Neuronal stem cell (in vitro differentiated cells): Measurements from ENCODE around the gene BBOX1.

Source experiments
- DNase-seq: peaks from one replicate; pipeline ENCODE4 v3.0.0-alpha.2; 2013; ENCODE audit warnings: low spot score
- H2AFZ ChIP-seq: one replicate; pipeline ENCODE4 v1.6.1; 2013; ENCODE audit warnings: mild to moderate bottlenecking, low read length, inconsistent platforms
- H2AK5ac ChIP-seq: 2 replicates; pipeline ENCODE4 v1.6.1; 2013; ENCODE audit warnings: low read depth, mild to moderate bottlenecking, inconsistent platforms, low read length, moderate library complexity, mixed read lengths
- H2BK120ac ChIP-seq: 2 replicates; pipeline ENCODE4 v1.6.1; 2013; ENCODE audit warnings: low read depth, mild to moderate bottlenecking, inconsistent platforms, low read length, moderate library complexity, mixed read lengths
- H2BK12ac ChIP-seq: one replicate; pipeline ENCODE4 v1.6.1; 2013; ENCODE audit warnings: low read length, inconsistent platforms
- H2BK15ac ChIP-seq: 2 replicates; pipeline ENCODE4 v1.6.1; 2013; ENCODE audit warnings: mild to moderate bottlenecking, low read length, inconsistent platforms, mixed read lengths
- H2BK5ac ChIP-seq: one replicate; pipeline ENCODE4 v1.6.1; 2013; ENCODE audit warnings: inconsistent platforms, mild to moderate bottlenecking, low read length, moderate library complexity
- H3K14ac ChIP-seq: one replicate; pipeline ENCODE4 v1.6.1; 2013; ENCODE audit warnings: low read length, inconsistent platforms
- H3K18ac ChIP-seq: 2 replicates; pipeline ENCODE4 v1.6.1; 2013; ENCODE audit warnings: low read length, inconsistent platforms
- H3K23ac ChIP-seq: 2 replicates; pipeline ENCODE4 v1.6.1; 2013; ENCODE audit warnings: low read depth, mild to moderate bottlenecking, mixed read lengths, low read length, inconsistent platforms; ENCODE audit not compliant: poor library complexity
- H3K27ac ChIP-seq: replicated peaks from 3 replicates; pipeline ENCODE4 v1.5.1; 2013; ENCODE audit warnings: low read length, inconsistent platforms
- H3K27me3 ChIP-seq, 3 experiments: 2 replicates each; pipeline ENCODE4 v1.6.1; 2013; ENCODE audit warnings: low read length in 3 of 3, mild to moderate bottlenecking in 2 of 3, inconsistent platforms in 1 of 3, low read depth in 1 of 3, mixed read lengths in 1 of 3, moderate library complexity in 1 of 3; ENCODE audit not compliant: control insufficient read depth in 3 of 3, insufficient read depth in 3 of 3
- H3K36me3 ChIP-seq, 2 donors: replicated peaks in 1 of 2; 2 replicates each; pipeline ENCODE4 v1.6.1; 2013; ENCODE audit warnings: low read length in 2 of 2; ENCODE audit not compliant: control insufficient read depth in 2 of 2, insufficient read depth in 2 of 2
- H3K4ac ChIP-seq: 2 replicates; pipeline ENCODE4 v1.6.1; 2013; ENCODE audit warnings: inconsistent platforms, mild to moderate bottlenecking, low read length, moderate library complexity
- H3K4me1 ChIP-seq, 2 donors: 1 replicate in 1 of 2; 2 replicates in 1 of 2; pipeline ENCODE4 v1.6.1; 2013; ENCODE audit warnings: low read length in 2 of 2, low read depth in 1 of 2; ENCODE audit not compliant: control insufficient read depth in 2 of 2, insufficient read depth in 1 of 2
- H3K4me2 ChIP-seq: one replicate; pipeline ENCODE4 v1.6.1; 2013; ENCODE audit warnings: mild to moderate bottlenecking, low read length, inconsistent platforms; ENCODE audit not compliant: insufficient read depth, poor library complexity, severe bottlenecking
- H3K4me3 ChIP-seq, 2 donors: 2 replicates each; pipeline ENCODE4 v1.5.1; 2013; ENCODE audit warnings: low read length in 2 of 2, mild to moderate bottlenecking in 2 of 2, inconsistent platforms in 1 of 2, moderate library complexity in 1 of 2
- H3K79me1 ChIP-seq: one replicate; pipeline ENCODE4 v1.6.1; 2013; ENCODE audit warnings: low read depth, mild to moderate bottlenecking, inconsistent platforms, low read length, moderate library complexity
- H3K9ac ChIP-seq: one replicate; pipeline ENCODE4 v1.6.1; 2013; ENCODE audit warnings: mild to moderate bottlenecking, low read depth, low read length, inconsistent platforms; ENCODE audit not compliant: poor library complexity
- H3K9me3 ChIP-seq, 2 donors: replicated peaks in 1 of 2; 2 replicates each; pipeline versions ENCODE3 to v1.6.1; 2013; ENCODE audit warnings: low read length in 2 of 2, mild to moderate bottlenecking in 2 of 2, inconsistent platforms in 1 of 2, low read depth in 1 of 2, mixed read lengths in 1 of 2, moderate library complexity in 1 of 2; ENCODE audit not compliant: control insufficient read depth in 2 of 2, insufficient read depth in 1 of 2
- H4K8ac ChIP-seq: one replicate; pipeline ENCODE4 v1.6.1; 2013; ENCODE audit warnings: low read depth, mild to moderate bottlenecking, inconsistent platforms, low read length, moderate library complexity
- H4K91ac ChIP-seq: one replicate; pipeline ENCODE4 v1.6.1; 2013; ENCODE audit warnings: low read length, low read depth, mild to moderate bottlenecking, inconsistent platforms; ENCODE audit not compliant: poor library complexity
- WGBS, 2 donors: extraction: QIAGEN DNeasy Blood & Tissue Kit; methylation state at CpG; one replicate each; pipeline ENCODE4 v1.1.7; 2013; ENCODE audit warnings: missing lambda C conversion rate in 2 of 2, mixed read lengths in 1 of 2; ENCODE audit not compliant: insufficient read length in 2 of 2, insufficient replicate concordance in 1 of 2; ENCODE audit errors: extremely low coverage in 2 of 2; 5-methylcytosine and 5-hydroxymethylcytosine counted together

The BBOX1 gene

GRCh38 chr11:27139742-27140367 lies 99.2 kb downstream of the BBOX1 start:
- H3K14ac ChIP-seq: no peak overlapping the region
- no peak overlapping the region for H3K23ac ChIP-seq
- H3K18ac ChIP-seq: no peak overlapping the region
- H2AK5ac ChIP-seq: no peak overlapping the region
- no peak overlapping the region for H2BK120ac ChIP-seq
- H3K9me3 ChIP-seq: peaks cover 5 to 12% of the 10 kb centered on the region in 2 donors
- DNase-seq: no peak
- no peak overlapping the region for H2BK5ac ChIP-seq
- peaks cover 0 to 2% of the 10 kb centered on the region in 2 donors for H3K36me3 ChIP-seq
- no peak overlapping the region for H3K27ac ChIP-seq
- H3K9ac ChIP-seq: no peak overlapping the region
- no peak overlapping the region for H2BK15ac ChIP-seq
- no peak overlapping the region for H4K91ac ChIP-seq
- no peaks in the 10 kb centered on the region for H3K27me3 ChIP-seq
- no peak overlapping the region for H3K4me3 ChIP-seq
- H3K4me2 ChIP-seq: no peak overlapping the region
- no peaks in the 10 kb centered on the region for H3K79me1 ChIP-seq
- H4K8ac ChIP-seq: no peak overlapping the region
- H2BK12ac ChIP-seq: no peak overlapping the region
- H3K4me1 ChIP-seq: no peaks in the 10 kb centered on the region
- H3K4ac ChIP-seq: no peak overlapping the region
- H2AFZ ChIP-seq: no peak overlapping the region

- no peak overlapping the region for H2BK15ac ChIP-seq
- H3K23ac ChIP-seq: no peak overlapping the region
- DNase-seq: no peak
- H2AFZ ChIP-seq: no peak overlapping the region
- H3K4me3 ChIP-seq: no peak overlapping the region
- no peak overlapping the region for H2BK120ac ChIP-seq
- H3K4me2 ChIP-seq: no peak overlapping the region
- no peaks in the 10 kb centered on the region for H3K27me3 ChIP-seq
- no peaks in the 10 kb centered on the region for H3K79me1 ChIP-seq
- no CpG with 5 or more reads among the region's 1 CpG for WGBS, 2 donors
- no peak overlapping the region for H3K18ac ChIP-seq
- H3K14ac ChIP-seq: no peak overlapping the region
- H3K27ac ChIP-seq: no peak overlapping the region
- H3K4ac ChIP-seq: no peak overlapping the region
- no peak overlapping the region for H3K9ac ChIP-seq
- H2BK5ac ChIP-seq: no peak overlapping the region
- H3K36me3 ChIP-seq: peaks cover 0 to 2% of the 10 kb centered on the region in 2 donors
- H2BK12ac ChIP-seq: no peak overlapping the region
- H4K8ac ChIP-seq: no peak overlapping the region
- peaks cover 5 to 9% of the 10 kb centered on the region in 2 donors for H3K9me3 ChIP-seq
- no peak overlapping the region for H2AK5ac ChIP-seq
- no peaks in the 10 kb centered on the region for H3K4me1 ChIP-seq
- no peak overlapping the region for H4K91ac ChIP-seq
Measured at GRCh38 chr11:27141576-27141975, 101.0 kb downstream of the BBOX1 start.

GRCh38 chr11:27147916-27148315 lies 107.3 kb downstream of the BBOX1 start:
- Histone ChIP-seq H2BK15ac (no peak overlapping the region), H2BK120ac (no peak overlapping the region), H2BK5ac (no peak overlapping the region), H3K79me1 (no peaks in the 10 kb centered on the region), H4K8ac (no peak overlapping the region), H2AFZ (no peak overlapping the region), H3K4me2 (no peak overlapping the region), H3K23ac (no peak overlapping the region), H4K91ac (no peak overlapping the region), H3K14ac (no peak overlapping the region), H2BK12ac (no peak overlapping the region), H3K4me1 (no peaks in the 10 kb centered on the region), H3K18ac (no peak overlapping the region), H3K4me3 (no peak overlapping the region), H3K4ac (no peak overlapping the region), H3K27me3 (no peaks in the 10 kb centered on the region), H3K36me3 (no peaks in the 10 kb centered on the region), H3K9me3 (peaks cover 0 to 6% of the 10 kb centered on the region in 2 donors), H3K27ac (no peak overlapping the region), H2AK5ac (no peak overlapping the region), H3K9ac (no peak overlapping the region)
- no peak for DNase-seq
- WGBS, 2 donors: no CpG with 5 or more reads among the region's 1 CpG

GRCh38 chr11:27148506-27148905 lies 107.9 kb downstream of the BBOX1 start:
- H3K18ac ChIP-seq: no peak overlapping the region
- H3K27me3 ChIP-seq: no peaks in the 10 kb centered on the region
- no peak overlapping the region for H2AK5ac ChIP-seq
- H3K9me3 ChIP-seq: peaks cover 0 to 6% of the 10 kb centered on the region in 2 donors
- H3K36me3 ChIP-seq: no peaks in the 10 kb centered on the region
- no peak overlapping the region for H2AFZ ChIP-seq
- H3K79me1 ChIP-seq: no peaks in the 10 kb centered on the region
- H3K14ac ChIP-seq: no peak overlapping the region
- H4K8ac ChIP-seq: no peak overlapping the region
- H3K23ac ChIP-seq: no peak overlapping the region
- no peak overlapping the region for H3K4me3 ChIP-seq
- H3K4ac ChIP-seq: no peak overlapping the region
- no peak overlapping the region for H3K4me2 ChIP-seq
- no peak overlapping the region for H2BK15ac ChIP-seq
- H3K9ac ChIP-seq: no peak overlapping the region
- DNase-seq: no peak
- no peak overlapping the region for H4K91ac ChIP-seq
- H2BK120ac ChIP-seq: no peak overlapping the region
- H3K27ac ChIP-seq: no peak overlapping the region
- H2BK5ac ChIP-seq: no peak overlapping the region
- no peaks in the 10 kb centered on the region for H3K4me1 ChIP-seq
- H2BK12ac ChIP-seq: no peak overlapping the region
